Mucosa of stomach (tissue), 1 donor: ENCODE data around the gene RAD17.
"Not testable (repeated sequence)": the region's sequence is repeated elsewhere in the genome, so short reads cannot be mapped to it uniquely, and the experiment has no call there.

Source experiments
- H3K27me3 ChIP-seq: one replicate; pipeline ENCODE4 v1.7.0; 2013; ENCODE audit warnings: mild to moderate bottlenecking, low read length; ENCODE audit not compliant: control insufficient read depth, insufficient read depth
- H3K36me3 ChIP-seq: one replicate; pipeline ENCODE4 v1.7.0; 2013; ENCODE audit warnings: low read length; ENCODE audit not compliant: control insufficient read depth, insufficient read depth
- H3K4me1 ChIP-seq: one replicate; pipeline ENCODE4 v1.7.0; 2013; ENCODE audit warnings: mild to moderate bottlenecking, low read length; ENCODE audit not compliant: control insufficient read depth, insufficient read depth
- H3K4me3 ChIP-seq: one replicate; pipeline ENCODE4 v1.7.0; 2013; ENCODE audit warnings: low read length
- H3K9ac ChIP-seq: one replicate; pipeline ENCODE4 v1.7.0; 2013; ENCODE audit warnings: mild to moderate bottlenecking, low read length, moderate library complexity
- H3K9me3 ChIP-seq: one replicate; pipeline ENCODE4 v1.7.0; 2013; ENCODE audit warnings: mild to moderate bottlenecking, low read length, moderate library complexity; ENCODE audit not compliant: control insufficient read depth
- donor health status: Pancreatic carcinoma.

Gene RAD17

GRCh38 chr5:69451941-69452647 lies 82.5 kb downstream of the RAD17 start:
- Histone ChIP-seq H3K36me3 (no peaks in the 10 kb centered on the region), H3K9ac (peak overlapping the region; percentile 66), H3K4me3 (no peak overlapping the region), H3K4me1 (peaks cover 50% of the 10 kb centered on the region), H3K9me3 (no peaks in the 10 kb centered on the region), H3K27me3 (no peaks in the 10 kb centered on the region)

- H3K4me3 ChIP-seq, H3K9ac ChIP-seq, H3K27me3 ChIP-seq, H3K9me3 ChIP-seq, H3K36me3 ChIP-seq: not testable (repeated sequence)
- H3K4me1 ChIP-seq: peaks cover 50% of the 10 kb centered on the region
These were observed 83.9 kb downstream of the RAD17 start for GRCh38 chr5:69453487-69453886.

DNA sequence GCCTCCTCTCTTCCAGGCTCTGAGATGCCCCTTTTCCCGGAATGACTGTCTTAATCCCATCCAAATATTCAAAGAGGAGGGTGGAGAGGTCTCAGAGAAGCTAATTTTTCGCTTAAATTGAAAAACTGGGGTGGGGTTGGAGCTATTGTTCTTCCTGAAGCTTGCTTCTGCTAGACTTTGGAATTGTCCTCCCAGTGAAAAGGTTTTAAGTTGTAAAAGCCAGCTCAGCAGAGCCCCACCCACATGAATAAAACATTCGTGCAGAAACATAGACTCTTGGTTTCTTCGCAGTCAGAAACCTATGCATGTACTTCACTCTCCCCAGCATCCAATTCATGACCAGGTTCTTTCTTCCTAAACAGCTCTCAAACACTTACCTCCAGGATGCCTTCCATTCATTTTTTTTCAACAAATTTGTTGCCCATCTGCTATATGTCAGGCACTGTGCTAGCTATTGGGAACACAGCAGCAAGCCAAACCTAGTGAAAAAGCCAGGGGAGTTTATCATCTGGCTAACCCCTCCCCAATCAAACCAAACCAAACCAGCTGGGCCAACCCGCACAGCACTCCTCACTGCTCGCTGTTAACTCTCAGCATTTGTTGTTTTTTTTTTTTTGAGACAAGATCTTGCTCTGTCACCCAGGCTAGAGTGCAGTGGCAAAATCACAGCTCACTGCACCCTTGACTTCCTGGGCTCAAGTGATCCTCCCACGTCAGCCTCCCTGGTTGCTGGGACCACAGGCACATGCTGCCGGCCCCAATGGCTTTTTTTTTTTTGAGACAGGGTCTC lies 85.0 kb downstream of the RAD17 start:
- Histone ChIP-seq H3K36me3 (no peaks in the 10 kb centered on the region), H3K4me1 (peaks cover 45% of the 10 kb centered on the region), H3K9ac (peak overlapping the region; percentile 71), H3K27me3 (no peaks in the 10 kb centered on the region), H3K4me3 (peak overlapping the region; percentile 22), H3K9me3 (no peaks in the 10 kb centered on the region)

DNA sequence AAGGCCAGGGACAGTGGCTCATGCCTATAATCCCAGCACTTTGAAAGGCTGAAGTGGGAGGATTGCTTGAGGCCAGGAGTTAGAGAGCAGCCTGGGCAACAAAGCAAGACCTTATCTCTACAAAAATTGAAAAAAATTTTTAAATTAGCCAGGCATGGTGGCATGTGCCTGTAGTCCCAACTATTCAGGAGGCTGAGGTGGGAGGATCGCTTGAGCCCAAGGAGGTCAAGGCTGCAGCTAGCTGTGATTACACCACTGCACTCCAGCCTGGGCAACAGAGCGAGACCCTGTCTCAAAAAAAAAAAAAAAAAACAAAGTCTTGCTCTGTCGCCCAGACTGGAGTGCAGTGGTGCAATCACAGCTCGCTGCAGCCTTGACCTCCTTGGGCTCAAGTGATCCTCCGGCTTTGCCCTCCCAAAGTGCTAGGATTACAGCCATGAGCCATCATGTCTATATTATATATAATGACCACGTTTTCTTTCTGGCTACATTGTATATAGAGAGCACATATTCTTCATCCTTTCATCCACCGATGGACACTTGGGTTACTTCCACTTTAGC lies 85.9 kb downstream of the RAD17 start:
- not testable (repeated sequence) for H3K36me3 ChIP-seq, H3K4me3 ChIP-seq, H3K9me3 ChIP-seq, H3K27me3 ChIP-seq
- Histone ChIP-seq H3K4me1 (peaks cover 40% of the 10 kb centered on the region), H3K9ac (peak overlapping the region; percentile 71)

DNA sequence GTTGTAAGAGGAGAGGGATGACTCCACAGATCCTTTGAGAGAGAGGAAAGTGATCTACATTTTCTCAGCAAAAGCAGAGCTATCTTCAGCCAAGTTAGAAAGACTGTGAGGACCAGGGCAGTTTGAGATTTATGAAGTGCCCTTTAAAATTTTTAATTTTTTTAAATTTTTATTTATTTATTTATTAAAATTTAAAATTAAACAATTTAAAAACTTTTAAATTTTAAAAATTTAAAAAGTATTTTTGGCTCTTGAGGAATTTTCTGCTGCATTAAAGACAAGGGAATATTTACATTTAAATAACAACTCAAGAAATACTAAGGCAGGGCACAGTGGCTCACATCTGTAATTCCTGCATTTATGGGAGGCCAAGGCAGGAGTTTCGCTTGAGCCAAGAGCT lies 92.6 kb downstream of the RAD17 start:
- no peaks in the 10 kb centered on the region for H3K36me3 ChIP-seq
- H3K4me1 ChIP-seq: no peaks in the 10 kb centered on the region
- H3K27me3 ChIP-seq: no peaks in the 10 kb centered on the region
- no peak overlapping the region for H3K4me3 ChIP-seq
- no peaks in the 10 kb centered on the region for H3K9me3 ChIP-seq
- no peak overlapping the region for H3K9ac ChIP-seq
